Measurements from ENCODE around the gene ICAM3.

ICAM3 gene

DNA sequence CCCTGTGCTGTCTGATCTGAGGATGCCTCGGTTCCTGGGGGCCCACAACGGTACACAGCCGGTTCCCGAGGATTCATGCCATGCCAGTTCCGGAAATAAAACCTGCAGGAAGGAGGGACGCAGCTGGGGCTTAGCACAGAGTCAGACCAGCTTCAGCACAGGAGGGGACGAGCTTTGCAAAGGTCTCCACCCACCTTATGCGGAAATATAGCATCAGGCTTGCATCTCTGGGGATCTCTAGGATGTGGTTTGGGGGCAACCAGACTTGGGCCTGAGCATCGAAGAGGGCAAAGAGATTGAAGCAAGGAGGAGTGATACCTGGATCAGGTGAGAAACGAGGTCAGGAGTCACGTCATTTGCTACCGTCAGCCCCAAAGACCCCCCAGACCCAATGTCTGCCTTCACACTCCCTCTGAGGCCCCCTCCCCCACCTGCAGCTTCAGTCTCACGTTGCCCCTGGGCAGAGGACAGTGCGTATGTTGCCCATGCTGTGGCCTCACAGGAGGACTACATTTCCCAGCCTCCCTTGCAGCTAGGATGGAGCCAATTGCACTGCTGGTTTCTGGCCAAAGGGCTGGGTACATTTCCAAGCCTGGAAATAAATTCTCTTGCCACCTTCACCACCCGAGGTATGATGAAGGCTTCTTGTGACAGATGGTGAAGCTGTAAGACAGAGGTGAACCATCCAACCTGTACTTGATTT is 28.8 kb upstream of the ICAM3 start:
- TF ChIP-seq TAF1 (IDR thresholded peaks at IDR 0.05; ENCODE audit: low read depth) (no peak), EGR1 (IDR thresholded peaks at IDR 0.05) (no peak), FOXM1 (IDR thresholded peaks at IDR 0.05; ENCODE audit: borderline replicate concordance, low read depth) (no peak), EP300 (IDR thresholded peaks at IDR 0.05; ENCODE audit: borderline replicate concordance) (no peak), TEAD4 (IDR thresholded peaks at IDR 0.05) (no peak), CEBPB (IDR thresholded peaks at IDR 0.05) (no peak), RAD21 (IDR thresholded peaks at IDR 0.05; ENCODE audit: low read depth) (no peak), USF1 (IDR thresholded peaks at IDR 0.05) (no peak), ZBTB7A (IDR thresholded peaks at IDR 0.05; ENCODE audit: low read depth) (no peak), CREB1 (IDR thresholded peaks at IDR 0.05; ENCODE audit: low read depth) (no peak), YY1 (IDR thresholded peaks at IDR 0.05; ENCODE audit: low read depth) (no peak), TCF12 (IDR thresholded peaks at IDR 0.05; ENCODE audit: low read depth) (no peak), NFIC (IDR thresholded peaks at IDR 0.05) (no peak)
- TF ChIP-seq, protein P1, sequence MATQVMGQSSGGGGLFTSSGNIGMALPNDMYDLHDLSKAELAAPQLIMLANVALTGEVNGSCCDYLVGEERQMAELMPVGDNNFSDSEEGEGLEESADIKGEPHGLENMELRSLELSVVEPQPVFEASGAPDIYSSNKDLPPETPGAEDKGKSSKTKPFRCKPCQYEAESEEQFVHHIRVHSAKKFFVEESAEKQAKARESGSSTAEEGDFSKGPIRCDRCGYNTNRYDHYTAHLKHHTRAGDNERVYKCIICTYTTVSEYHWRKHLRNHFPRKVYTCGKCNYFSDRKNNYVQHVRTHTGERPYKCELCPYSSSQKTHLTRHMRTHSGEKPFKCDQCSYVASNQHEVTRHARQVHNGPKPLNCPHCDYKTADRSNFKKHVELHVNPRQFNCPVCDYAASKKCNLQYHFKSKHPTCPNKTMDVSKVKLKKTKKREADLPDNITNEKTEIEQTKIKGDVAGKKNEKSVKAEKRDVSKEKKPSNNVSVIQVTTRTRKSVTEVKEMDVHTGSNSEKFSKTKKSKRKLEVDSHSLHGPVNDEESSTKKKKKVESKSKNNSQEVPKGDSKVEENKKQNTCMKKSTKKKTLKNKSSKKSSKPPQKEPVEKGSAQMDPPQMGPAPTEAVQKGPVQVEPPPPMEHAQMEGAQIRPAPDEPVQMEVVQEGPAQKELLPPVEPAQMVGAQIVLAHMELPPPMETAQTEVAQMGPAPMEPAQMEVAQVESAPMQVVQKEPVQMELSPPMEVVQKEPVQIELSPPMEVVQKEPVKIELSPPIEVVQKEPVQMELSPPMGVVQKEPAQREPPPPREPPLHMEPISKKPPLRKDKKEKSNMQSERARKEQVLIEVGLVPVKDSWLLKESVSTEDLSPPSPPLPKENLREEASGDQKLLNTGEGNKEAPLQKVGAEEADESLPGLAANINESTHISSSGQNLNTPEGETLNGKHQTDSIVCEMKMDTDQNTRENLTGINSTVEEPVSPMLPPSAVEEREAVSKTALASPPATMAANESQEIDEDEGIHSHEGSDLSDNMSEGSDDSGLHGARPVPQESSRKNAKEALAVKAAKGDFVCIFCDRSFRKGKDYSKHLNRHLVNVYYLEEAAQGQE (IDR thresholded peaks at IDR 0.05; ENCODE audit: low read depth): no peak
- TF ChIP-seq, protein P2, sequence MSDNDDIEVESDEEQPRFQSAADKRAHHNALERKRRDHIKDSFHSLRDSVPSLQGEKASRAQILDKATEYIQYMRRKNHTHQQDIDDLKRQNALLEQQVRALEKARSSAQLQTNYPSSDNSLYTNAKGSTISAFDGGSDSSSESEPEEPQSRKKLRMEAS (IDR thresholded peaks at IDR 0.05): no peak

DNA sequence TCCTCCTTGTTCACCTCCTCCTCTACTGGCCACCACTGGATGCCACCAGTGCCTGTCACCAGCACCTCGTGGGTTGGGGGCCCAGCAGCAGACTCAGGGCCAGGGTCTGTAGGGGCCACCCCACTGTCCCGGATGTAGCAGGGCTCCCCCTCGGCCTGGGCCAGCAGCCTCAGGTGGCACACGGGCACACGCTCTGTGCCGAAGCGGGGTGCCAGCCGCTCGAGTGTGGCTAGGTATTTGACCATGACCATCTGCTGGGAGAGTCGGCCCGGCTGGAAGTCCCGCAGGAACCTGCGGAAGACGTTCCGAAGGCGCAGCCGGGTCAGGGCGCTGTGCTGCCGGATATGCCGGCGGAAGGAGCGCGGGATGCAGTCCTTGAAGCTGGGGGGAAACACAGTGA is 26.1 kb upstream of the ICAM3 start:
- no peak for TF ChIP-seq ZBTB7A (IDR thresholded peaks at IDR 0.05; ENCODE audit: low read depth)
- TF ChIP-seq USF1 (IDR thresholded peaks at IDR 0.05): no peak
- TF ChIP-seq, protein P1 (IDR thresholded peaks at IDR 0.05; ENCODE audit: low read depth): no peak
- no peak for TF ChIP-seq CEBPB (IDR thresholded peaks at IDR 0.05)

- TF ChIP-seq NFIC (IDR thresholded peaks at IDR 0.05): no peak
- TF ChIP-seq, protein P1 (IDR thresholded peaks at IDR 0.05; ENCODE audit: low read depth): no peak
- TF ChIP-seq YY1 (IDR thresholded peaks at IDR 0.05; ENCODE audit: low read depth): no peak
- TF ChIP-seq EGR1 (IDR thresholded peaks at IDR 0.05): no peak
- no peak for TF ChIP-seq TCF12 (IDR thresholded peaks at IDR 0.05; ENCODE audit: low read depth)
- no peak for TF ChIP-seq RAD21 (IDR thresholded peaks at IDR 0.05; ENCODE audit: low read depth)
- no peak for TF ChIP-seq CEBPB (IDR thresholded peaks at IDR 0.05)
- TF ChIP-seq, protein P2 (IDR thresholded peaks at IDR 0.05): no peak
- TF ChIP-seq FOXM1 (IDR thresholded peaks at IDR 0.05; ENCODE audit: borderline replicate concordance, low read depth): no peak
- TF ChIP-seq CREB1 (IDR thresholded peaks at IDR 0.05; ENCODE audit: low read depth): no peak
- TF ChIP-seq TAF1 (IDR thresholded peaks at IDR 0.05; ENCODE audit: low read depth): no peak
Observed at GRCh38 chr19:10364644-10365043, 25.2 kb upstream of the ICAM3 start.

DNA sequence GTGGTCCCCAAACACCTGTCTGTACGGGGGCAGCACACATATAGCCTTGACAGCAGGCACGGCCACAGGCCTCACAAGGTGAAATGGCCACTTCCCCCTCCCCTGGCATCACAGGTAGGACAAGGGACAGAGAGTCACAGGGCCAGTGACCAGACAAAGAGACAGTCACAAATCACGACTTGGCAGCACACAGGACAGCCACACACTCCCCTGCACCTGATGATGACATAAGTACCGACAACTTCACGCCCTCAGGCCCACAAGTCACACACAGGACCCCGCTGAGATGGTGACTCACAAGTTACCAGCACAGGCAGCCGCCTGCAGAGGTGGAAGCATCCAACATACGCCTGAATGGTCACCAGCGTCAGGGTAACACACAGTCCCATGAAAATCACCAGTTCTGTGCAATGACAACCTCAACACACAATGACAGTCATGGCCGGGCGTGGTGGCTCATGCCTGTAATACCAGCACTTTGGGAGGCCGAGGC is 24.4 kb upstream of the ICAM3 start:
- TF ChIP-seq ZBTB7A (IDR thresholded peaks at IDR 0.05; ENCODE audit: low read depth) (no peak), CREB1 (IDR thresholded peaks at IDR 0.05; ENCODE audit: low read depth) (no peak), RAD21 (IDR thresholded peaks at IDR 0.05; ENCODE audit: low read depth) (no peak), TAF1 (IDR thresholded peaks at IDR 0.05; ENCODE audit: low read depth) (no peak), USF1 (IDR thresholded peaks at IDR 0.05) (no peak), CEBPB (IDR thresholded peaks at IDR 0.05) (no peak), YY1 (IDR thresholded peaks at IDR 0.05; ENCODE audit: low read depth) (no peak), TEAD4 (IDR thresholded peaks at IDR 0.05) (no peak), EGR1 (IDR thresholded peaks at IDR 0.05) (no peak), EP300 (IDR thresholded peaks at IDR 0.05; ENCODE audit: borderline replicate concordance) (no peak), TCF12 (IDR thresholded peaks at IDR 0.05; ENCODE audit: low read depth) (no peak), NFIC (IDR thresholded peaks at IDR 0.05) (no peak), FOXM1 (IDR thresholded peaks at IDR 0.05; ENCODE audit: borderline replicate concordance, low read depth) (no peak)
- TF ChIP-seq, protein P2 (IDR thresholded peaks at IDR 0.05): no peak
- TF ChIP-seq, protein P1 (IDR thresholded peaks at IDR 0.05; ENCODE audit: low read depth): no peak

All from Ishikawa (cell line).